ENCODE measurements around the gene MYH6. TPM values are rescaled to one million over a fixed set of nuclear protein-coding genes. Genes with fewer than 3 reads are reported as not detected.
"Not testable (repeated sequence)": the region's sequence is repeated elsewhere in the genome, so short reads cannot be mapped to it uniquely, and the experiment has no call there.

MYH6 gene
- total RNA-seq (2014; rRNA removed; shearing (Covaris generic); ENCODE audit: low replicate concordance): not detected in 2 replicates

- in situ Hi-C loops (cut with HindIII; ENCODE audit: low pct_unique_long_range_greater_than_20kb, low sequenced_read_pairs): no loop called here
- DNase-seq (ENCODE audit: low read depth): no peak
Measured at GRCh38 chr14:23407516-23408306, at the start of gene MYH6. MYH6 (minus strand) TSS chr14:23408273; CDS start chr14:23407223, 1,050 bp downstream.

- DNase-seq (ENCODE audit: low read depth): not testable (repeated sequence)
Measured at GRCh38 chr14:23456883-23457586, 49.0 kb upstream of the MYH6 start.

DNA sequence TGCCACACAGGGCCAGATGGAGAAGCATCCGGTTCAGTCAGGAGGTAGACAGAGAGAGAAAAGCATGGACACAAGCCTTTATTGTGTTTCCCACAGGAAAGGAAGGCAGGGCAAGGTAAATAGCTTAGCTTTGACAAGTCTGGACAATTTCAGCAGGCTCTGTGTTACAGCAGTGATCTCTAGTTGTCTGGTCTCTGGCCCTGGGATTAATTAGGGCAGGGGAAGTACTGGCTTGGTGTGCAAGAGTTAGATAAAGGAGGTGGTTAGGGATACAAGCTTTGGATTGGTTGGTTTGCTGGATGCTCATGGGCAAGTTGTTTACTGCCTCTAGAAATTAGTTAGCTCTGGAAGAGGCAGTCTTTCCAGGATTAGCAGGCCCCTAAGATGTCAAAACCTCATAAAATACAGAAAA, 46.4 kb upstream of the MYH6 start:
- no peak for DNase-seq (ENCODE audit: low read depth)
- in situ Hi-C loops (cut with HindIII; ENCODE audit: low pct_unique_long_range_greater_than_20kb, low sequenced_read_pairs): no loop called here

More at GRCh38 chr14:23456883-23457586, 49.0 kb upstream of the MYH6 start:
- in situ Hi-C loops (cut with HindIII; ENCODE audit: low pct_unique_long_range_greater_than_20kb, low sequenced_read_pairs): not testable (repeated sequence)

DNA sequence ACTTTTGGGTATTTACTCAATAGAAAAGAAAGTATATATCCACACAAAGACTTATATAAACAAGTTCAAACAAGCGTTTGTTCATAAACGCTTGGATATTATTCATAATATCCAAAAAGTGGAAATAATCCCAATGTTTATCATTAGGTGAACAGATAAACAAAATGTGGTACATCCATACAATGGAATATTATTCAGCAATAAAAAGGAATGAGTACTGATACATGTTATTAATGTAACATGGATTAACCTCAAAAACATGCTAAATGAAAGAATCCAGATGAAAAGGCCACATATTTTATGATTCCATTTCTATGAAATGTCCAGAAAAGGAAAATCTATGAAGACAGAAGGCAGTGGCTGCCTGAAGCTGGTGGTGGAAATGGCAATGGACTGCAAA, 44.2 kb upstream of the MYH6 start:
- DNase-seq (ENCODE audit: low read depth): no peak
- in situ Hi-C loops (cut with HindIII; ENCODE audit: low pct_unique_long_range_greater_than_20kb, low sequenced_read_pairs): no loop called here

GRCh38 chr14:23450379-23450778, 42.3 kb upstream of the MYH6 start:
- no peak for DNase-seq (ENCODE audit: low read depth)
- in situ Hi-C loops (cut with HindIII; ENCODE audit: low pct_unique_long_range_greater_than_20kb, low sequenced_read_pairs): no loop called here

GRCh38 chr14:23449314-23449713, 41.2 kb upstream of the MYH6 start:
- DNase-seq (ENCODE audit: low read depth): no peak
- in situ Hi-C loops (cut with HindIII; ENCODE audit: low pct_unique_long_range_greater_than_20kb, low sequenced_read_pairs): no loop called here

GRCh38 chr14:23447361-23448350, 39.6 kb upstream of the MYH6 start:
- DNase-seq (ENCODE audit: low read depth): no peak
- in situ Hi-C loops (cut with HindIII; ENCODE audit: low pct_unique_long_range_greater_than_20kb, low sequenced_read_pairs): no loop called here

- in situ Hi-C loops (cut with HindIII; ENCODE audit: low pct_unique_long_range_greater_than_20kb, low sequenced_read_pairs): no loop called here
- no peak for DNase-seq (ENCODE audit: low read depth)
Measured at GRCh38 chr14:23446291-23446851, 38.3 kb upstream of the MYH6 start.

DNA sequence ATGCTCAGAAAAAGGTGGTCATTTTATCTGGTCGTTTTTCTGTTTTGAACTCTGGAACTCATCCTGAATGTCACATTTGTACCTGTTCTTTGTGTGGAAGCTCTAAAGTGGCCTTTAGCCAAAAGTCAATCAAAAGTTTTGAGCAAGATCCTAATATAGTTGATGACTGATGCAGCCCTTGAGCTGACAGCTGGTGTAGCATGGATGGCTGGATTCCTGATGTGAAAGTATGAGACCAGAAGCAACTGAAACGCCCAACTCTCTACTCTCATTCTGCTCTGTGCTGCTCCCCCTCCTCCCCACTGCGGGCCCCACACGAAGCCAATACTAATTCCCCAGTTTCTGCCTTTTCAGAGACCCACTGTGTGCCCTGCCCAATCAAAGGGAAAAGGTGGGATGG, 37.7 kb upstream of the MYH6 start:
- in situ Hi-C loops (cut with HindIII; ENCODE audit: low pct_unique_long_range_greater_than_20kb, low sequenced_read_pairs): no loop called here
- no peak for DNase-seq (ENCODE audit: low read depth)

GRCh38 chr14:23444314-23444713, 36.2 kb upstream of the MYH6 start:
- no peak for DNase-seq (ENCODE audit: low read depth)
- in situ Hi-C loops (cut with HindIII; ENCODE audit: low pct_unique_long_range_greater_than_20kb, low sequenced_read_pairs): no loop called here

DNA sequence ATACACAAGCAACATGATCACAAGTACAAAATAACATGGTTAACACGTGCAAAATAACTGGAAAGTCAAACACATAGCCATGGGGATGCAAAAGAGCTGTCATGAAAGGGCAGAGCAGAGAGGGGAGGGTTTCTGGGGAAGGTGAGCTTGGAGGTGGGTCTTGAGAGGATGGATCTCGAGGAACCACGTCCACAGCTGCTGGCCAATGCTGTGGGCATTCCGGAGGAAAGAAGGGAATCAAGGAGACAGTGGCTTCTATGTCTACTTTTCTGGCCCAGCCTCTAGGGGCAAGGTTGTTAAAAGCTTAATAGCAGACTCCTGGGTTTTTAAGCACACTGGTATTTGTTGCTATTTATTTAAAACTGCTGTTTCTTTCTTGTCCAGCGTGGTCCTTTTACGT, 35.8 kb upstream of the MYH6 start:
- no peak for DNase-seq (ENCODE audit: low read depth)
- in situ Hi-C loops (cut with HindIII; ENCODE audit: low pct_unique_long_range_greater_than_20kb, low sequenced_read_pairs): no loop called here

DNA sequence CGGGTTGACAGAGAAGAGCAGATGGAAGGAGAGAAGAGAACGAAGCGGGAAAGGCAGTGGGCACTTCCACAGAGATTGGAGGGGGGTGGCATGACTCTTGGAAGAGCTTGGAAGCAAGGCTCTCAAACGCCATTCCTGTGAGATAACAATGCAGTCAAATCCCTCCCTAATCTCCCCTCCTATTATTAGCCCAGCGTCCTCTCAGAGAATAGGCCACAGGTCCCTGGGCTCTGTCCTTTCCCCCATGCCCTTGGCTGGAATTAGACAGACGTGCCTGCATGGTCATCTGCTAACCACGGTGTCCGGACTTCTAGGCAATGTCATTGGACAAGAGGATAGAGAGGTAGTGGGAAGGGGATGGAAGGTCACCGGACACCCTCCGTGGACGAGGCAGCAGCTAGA, 35.3 kb upstream of the MYH6 start:
- no peak for DNase-seq (ENCODE audit: low read depth)
- in situ Hi-C loops (cut with HindIII; ENCODE audit: low pct_unique_long_range_greater_than_20kb, low sequenced_read_pairs): no loop called here

- in situ Hi-C loops (cut with HindIII; ENCODE audit: low pct_unique_long_range_greater_than_20kb, low sequenced_read_pairs): no loop called here
- DNase-seq (ENCODE audit: low read depth): no peak
Measured at GRCh38 chr14:23442721-23443356, 34.8 kb upstream of the MYH6 start.

DNA sequence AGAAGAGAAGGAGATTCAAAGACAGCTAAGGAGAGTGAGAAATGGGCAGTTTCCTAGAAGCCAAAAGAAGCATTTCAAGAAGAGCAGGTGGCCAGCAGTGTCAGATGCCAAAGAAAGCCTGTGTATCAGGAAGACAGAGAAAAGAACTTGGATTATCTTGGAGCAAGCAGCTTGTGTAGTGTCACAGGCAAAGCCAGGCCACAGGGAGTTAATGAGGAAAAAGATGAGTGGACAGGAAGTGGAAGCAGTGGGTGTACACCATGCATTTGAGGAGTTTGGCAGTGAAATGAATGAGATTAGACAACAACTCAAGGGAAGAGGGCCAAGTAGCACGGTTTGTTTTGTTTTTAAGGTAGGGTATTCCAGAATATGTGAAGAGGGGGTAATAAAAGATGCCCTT, 33.0 kb upstream of the MYH6 start:
- in situ Hi-C loops (cut with HindIII; ENCODE audit: low pct_unique_long_range_greater_than_20kb, low sequenced_read_pairs): no loop called here
- no peak for DNase-seq (ENCODE audit: low read depth)

DNA sequence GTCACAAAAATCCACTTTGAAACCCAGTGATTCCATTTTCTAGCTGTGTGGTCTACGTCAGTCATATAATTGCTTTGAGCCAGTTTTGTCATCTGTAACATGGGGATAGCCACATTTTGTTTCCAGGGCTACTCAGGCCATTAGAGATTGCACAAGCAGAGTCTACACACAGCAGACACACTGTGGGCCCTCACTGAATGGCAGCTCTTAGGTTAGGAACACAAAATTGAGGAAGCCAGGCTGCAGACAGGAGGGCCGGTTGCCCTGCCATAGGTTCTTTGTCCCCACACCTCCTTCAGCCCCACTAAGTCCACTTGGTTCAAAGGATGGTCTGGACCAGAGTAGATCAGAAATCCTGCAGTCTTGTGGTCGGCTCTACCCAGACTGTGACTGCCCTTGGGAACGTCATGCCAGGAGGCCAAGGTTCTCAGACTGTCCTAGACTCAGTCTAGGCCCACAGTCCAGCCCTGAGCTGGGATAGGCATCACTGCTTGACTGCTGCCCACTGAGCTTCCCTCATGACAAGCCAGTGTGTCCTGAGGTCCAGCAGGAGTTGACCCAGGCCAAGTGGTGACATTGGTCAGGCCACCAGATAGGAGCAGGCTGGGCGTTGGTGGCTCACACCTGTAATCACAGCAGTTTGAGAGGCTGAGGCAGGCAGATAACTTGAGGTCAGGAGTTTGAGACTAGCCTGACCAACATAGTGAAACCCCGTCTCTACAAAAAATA, 31.2 kb upstream of the MYH6 start:
- in situ Hi-C loops (cut with HindIII; ENCODE audit: low pct_unique_long_range_greater_than_20kb, low sequenced_read_pairs): no loop called here
- no peak for DNase-seq (ENCODE audit: low read depth)

GRCh38 chr14:23438101-23438971, 30.3 kb upstream of the MYH6 start:
- in situ Hi-C loops (cut with HindIII; ENCODE audit: low pct_unique_long_range_greater_than_20kb, low sequenced_read_pairs): no loop called here
- DNase-seq (ENCODE audit: low read depth): no peak

All from Caki2 (cell line).